Measurements from ENCODE around the gene SLC35A3. TPM values are rescaled to one million over a fixed set of nuclear protein-coding genes. Genes with fewer than 3 reads are reported as not detected.
"Not testable (repeated sequence)": the region's sequence is repeated elsewhere in the genome, so short reads cannot be mapped to it uniquely, and the experiment has no call there.

SLC35A3 gene
- polyA plus RNA-seq (2014; cell fraction: cytosol; rRNA removed): 16.3 and 17.7 TPM in 2 replicates
- 19.7 and 21.0 TPM in 2 replicates for polyA plus RNA-seq (2014; cell fraction: nucleus; rRNA removed)

DNA sequence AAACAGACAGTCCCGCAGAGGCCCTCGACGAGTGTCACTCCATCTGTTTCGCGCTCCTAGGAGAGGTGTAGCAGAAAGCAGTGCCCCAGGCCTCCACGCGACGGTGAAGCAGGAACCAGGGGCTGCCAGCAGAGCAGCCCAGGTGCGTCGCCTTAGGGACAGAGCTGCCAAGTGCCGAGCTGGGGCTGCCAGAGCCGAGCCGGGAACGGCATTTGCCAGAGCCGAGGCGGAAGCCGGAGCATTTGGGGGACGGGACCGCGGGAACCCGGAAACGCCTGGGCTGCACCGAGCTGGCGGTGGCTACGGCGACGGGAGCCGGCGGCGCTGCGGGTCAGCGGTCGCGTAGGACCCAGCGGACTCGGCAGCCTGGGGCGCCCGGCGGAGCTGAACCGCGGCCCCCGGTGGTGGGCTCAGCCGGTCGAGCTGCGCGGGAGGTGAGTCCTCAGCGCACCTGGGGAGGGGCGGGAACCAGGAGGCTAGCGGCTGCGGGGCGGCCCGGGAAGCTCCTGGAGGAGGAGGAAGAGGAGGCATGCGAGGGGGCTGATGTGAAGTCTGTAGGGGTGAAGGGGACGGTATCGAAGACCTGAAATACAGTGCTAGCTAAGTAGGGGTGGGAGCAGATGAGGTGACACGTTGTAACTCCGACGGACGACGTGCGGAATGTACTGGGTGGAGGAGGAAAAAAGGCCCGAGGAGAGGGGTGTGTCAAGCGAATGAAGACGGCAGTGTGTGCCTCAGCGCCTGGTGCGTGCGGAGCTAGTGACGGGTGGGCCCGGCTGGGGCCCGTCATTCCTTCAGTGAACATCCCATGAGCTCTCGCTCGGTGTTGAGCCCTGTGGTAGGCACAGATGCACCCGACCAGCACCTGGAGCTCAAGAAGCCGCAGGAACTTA is at the start of gene SLC35A3:
Gene SLC35A3 (plus strand): TSS at position 268 of the 893 bp plus-strand sequence. CDS start 23,559 bp downstream, outside the sequence.
- DNase-seq (ENCODE audit: low spot score): peak; percentile 77

- no peak for DNase-seq (ENCODE audit: low spot score)
Measured at GRCh38 chr1:99934801-99935200, 35.0 kb upstream of the SLC35A3 start.

- no peak for DNase-seq (ENCODE audit: low spot score)
Measured at GRCh38 chr1:99935534-99935933, 34.3 kb upstream of the SLC35A3 start.

GRCh38 chr1:99936071-99936470 is 33.7 kb upstream of the SLC35A3 start:
- no peak for DNase-seq (ENCODE audit: low spot score)

- DNase-seq (ENCODE audit: low spot score): no peak
Measured at GRCh38 chr1:99942723-99943122, 27.1 kb upstream of the SLC35A3 start.

DNA sequence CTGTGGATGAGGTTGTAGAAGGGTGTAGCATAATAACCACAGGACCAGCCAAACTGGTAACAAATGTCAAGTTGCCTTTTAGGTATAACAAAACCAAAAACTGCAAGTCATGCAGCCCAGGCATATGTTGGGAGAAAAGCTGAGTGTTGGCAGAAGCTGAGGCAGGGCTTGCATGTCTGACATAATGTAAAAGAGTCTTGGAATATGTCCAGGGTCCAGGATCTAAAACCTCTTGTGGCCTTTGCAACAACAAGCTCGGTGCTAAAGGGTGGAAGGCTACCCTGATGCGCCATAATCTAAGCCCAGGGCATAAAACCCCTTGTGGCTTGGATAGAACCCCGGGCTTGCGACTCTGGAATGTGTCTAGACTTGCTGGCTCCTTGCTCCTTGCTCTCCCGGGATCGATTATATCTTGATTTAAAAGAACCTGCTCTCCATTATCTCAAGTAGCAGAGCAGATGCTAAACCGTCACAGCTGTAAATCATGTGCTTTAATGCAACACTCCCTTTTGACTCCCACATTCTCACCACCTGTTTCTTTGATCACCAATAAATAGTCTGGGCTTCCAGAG is 26.5 kb upstream of the SLC35A3 start:
- peak; percentile 92 for DNase-seq (ENCODE audit: low spot score)

- DNase-seq (ENCODE audit: low spot score): no peak
Measured at GRCh38 chr1:99944192-99944591, 25.6 kb upstream of the SLC35A3 start.

DNA sequence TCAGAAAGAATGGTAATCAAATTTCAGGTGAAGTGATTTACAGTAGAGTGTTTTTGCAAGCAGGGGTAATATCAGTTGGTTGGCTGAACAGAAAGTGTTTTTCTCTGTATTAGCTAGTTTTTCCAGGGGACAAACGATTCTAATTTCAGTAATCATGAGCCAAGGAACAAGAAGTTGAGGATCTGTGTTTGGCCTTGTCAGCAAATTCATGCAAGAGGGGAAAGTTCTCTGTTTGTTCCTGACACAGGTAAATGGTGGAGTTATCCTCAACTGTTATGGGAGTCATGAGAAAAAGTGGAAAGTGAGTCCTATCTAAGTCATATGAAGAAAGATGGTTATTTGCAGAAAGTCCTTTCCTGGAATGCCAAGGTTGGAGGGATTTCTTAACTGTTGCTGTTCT is 24.6 kb upstream of the SLC35A3 start:
- no peak for DNase-seq (ENCODE audit: low spot score)

GRCh38 chr1:99950486-99950885 is 19.3 kb upstream of the SLC35A3 start:
- DNase-seq (ENCODE audit: low spot score): no peak

DNA sequence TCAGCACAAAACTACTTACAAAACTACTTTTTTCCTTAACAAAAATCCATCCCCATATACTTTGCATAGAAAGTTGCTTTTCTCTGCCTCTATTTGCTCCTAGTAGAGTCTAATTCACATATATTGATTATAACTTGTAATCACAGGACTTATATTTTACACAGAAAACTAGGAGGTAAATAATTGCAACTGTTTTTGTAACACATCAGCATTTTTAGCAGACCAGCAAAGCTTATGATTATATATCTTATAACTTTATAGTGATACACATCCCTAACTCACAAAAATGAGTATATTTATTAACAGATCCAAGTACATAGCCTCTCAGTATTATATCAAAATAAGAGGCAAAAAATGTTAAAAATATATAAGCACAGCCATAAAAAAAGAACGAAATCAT is 17.3 kb upstream of the SLC35A3 start:
- no peak for DNase-seq (ENCODE audit: low spot score)

DNA sequence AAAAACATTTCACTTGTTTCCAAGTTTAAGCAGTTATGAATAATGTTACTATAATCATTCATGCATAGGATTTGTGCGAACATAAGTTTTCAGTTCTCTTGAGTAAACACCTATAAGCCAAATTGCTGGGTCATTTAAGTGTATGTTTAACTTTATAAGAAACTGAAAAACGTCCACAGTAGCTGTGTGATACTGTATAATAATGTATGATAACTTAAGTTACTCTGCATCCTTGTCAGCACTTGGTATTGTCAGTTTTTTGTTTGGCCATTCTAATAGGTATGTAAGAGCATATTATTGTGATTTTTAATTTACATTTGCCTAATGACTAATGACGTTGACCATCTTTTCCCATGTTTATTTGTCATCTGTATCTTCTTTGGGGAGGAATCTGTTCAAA is 14.4 kb upstream of the SLC35A3 start:
- no peak for DNase-seq (ENCODE audit: low spot score)

DNA sequence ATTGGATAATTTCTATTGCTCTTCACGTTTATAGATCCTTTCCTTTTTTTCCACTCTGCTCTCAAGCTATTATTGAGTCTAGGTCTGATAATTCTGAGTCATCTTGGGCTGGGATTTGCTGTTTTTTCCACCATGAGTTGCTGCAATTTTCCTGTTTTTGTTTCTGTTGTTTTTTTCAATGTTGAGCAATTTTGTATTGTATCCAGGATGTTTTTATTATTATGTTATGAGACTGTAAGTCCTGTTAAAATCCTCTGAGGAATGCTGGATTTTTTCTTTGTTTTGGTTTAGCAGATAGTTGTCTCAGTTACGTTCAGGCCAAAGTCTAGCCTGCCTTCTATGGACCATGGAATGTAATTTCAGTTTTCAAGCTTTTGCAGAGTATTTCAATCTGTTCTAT is 13.0 kb upstream of the SLC35A3 start:
- no peak for DNase-seq (ENCODE audit: low spot score)

- no peak for DNase-seq (ENCODE audit: low spot score)
Measured at GRCh38 chr1:99957818-99958217, 12.0 kb upstream of the SLC35A3 start.

DNA sequence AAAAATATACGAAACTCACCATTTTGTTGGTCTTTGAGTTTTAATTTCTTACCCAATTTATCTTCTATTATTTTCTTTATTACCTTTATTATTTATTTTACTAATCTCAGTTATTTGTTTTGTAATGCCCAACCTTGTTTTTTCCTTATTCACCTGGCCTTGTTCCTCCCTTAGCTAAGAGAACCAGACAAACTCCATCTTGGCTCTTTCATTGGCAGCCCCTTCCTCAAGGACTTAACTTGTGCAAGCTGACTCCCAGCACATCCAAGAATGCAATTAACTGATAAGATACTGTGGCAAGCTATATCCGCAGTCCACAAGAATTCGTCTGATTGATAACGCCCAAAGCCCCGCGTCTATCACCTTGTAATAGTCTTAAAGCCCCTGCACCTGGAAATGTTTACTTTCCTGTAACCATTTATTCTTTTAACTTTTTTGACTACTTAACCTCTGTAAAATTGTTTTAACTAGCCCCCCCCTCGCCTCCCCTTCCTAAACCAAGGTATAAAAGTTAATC is 10.5 kb upstream of the SLC35A3 start:
- not testable (repeated sequence) for DNase-seq (ENCODE audit: low spot score)

DNA sequence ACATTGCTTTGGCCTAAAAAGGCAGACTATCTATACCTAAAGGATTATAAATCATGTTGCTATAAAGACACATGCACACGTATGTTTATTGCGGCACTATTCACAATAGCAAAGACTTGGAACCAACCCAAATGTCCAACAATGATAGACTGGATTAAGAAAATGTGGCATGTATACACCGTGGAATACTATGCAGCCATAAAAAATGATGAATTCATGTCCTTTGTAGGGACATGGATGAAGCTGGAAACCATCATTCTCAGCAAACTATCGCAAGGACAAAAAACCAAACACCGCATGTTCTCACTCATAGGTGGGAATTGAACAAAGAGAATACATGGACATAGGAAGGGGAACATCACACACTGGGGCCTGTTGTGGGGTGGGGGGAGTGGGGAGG is 9.5 kb upstream of the SLC35A3 start:
- DNase-seq (ENCODE audit: low spot score): not testable (repeated sequence)

- no peak for DNase-seq (ENCODE audit: low spot score)
Measured at GRCh38 chr1:99963041-99963795, 6.6 kb upstream of the SLC35A3 start.

GRCh38 chr1:99964806-99965205 is 5.0 kb upstream of the SLC35A3 start:
- DNase-seq (ENCODE audit: low spot score): peak; percentile 83

DNA sequence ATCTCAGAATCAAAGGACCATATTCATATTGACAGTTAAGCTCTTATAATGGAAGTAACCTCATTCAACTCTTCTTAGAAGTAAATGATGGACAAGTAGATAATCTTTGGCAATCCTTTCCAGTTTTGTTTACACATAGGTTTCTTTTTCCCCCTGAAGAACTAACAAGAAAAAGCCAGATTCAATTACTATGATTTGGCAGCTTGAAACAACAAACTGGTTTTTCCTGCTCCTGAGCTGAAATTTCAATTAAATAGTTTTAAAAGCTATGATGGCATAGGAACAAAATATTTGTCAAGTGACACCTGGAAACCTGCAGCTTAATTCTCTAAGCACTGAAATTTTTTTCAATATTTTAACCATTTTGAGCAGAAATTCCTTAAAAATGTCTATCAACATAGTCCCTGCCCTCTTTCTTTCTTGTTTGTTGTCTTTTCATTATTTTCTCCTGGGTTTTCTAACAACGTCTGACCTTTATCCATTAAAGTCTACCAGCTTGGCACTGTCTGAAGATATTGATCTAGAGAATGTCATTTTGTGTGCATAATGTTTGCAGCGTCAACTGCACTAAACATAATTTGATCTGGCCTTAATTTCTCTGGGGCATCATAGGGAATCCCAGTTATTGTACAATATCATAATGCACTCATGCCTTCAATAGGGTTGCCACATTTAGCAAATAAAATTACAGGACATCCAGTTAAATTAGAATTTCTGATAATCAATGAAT is 4.0 kb upstream of the SLC35A3 start:
- DNase-seq (ENCODE audit: low spot score): peak; percentile 77

- no peak for DNase-seq (ENCODE audit: low spot score)
Measured at GRCh38 chr1:99968214-99968613, 1.6 kb upstream of the SLC35A3 start.

DNA sequence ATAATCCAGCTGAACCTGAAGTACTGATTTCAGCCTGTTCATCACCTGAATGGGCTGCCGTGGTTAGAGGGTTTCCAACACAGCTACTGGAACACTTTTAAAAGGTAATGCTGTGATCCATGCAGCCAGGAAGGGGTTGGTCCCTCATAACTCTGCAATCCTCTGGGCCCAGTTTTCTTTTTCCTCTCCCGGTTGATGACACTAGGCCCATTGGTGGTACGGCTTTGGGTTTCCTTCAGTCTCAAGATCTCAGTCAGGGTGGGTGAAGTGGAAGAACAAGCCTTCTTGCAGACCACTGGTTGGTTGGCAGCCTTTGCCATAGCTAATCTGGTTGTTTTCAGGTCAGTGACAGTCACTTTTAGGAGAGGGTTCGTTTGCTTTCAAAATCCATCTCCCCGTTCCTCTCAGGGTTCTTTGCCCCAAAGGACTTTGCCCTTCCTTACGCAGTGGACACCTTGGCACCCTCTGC is 502 bp upstream of the SLC35A3 start:
- no peak for DNase-seq (ENCODE audit: low spot score)

- DNase-seq (ENCODE audit: low spot score): no peak
Measured at GRCh38 chr1:99970713-99971255, 988 bp downstream of the SLC35A3 start.
